Measurements from ENCODE around the gene PPM1N. TPM values are rescaled to one million over a fixed set of nuclear protein-coding genes. Genes with fewer than 3 reads are reported as not detected.

The PPM1N gene
- total RNA-seq, 1 experiment from 2014 or later = 5.2 TPM

DNA sequence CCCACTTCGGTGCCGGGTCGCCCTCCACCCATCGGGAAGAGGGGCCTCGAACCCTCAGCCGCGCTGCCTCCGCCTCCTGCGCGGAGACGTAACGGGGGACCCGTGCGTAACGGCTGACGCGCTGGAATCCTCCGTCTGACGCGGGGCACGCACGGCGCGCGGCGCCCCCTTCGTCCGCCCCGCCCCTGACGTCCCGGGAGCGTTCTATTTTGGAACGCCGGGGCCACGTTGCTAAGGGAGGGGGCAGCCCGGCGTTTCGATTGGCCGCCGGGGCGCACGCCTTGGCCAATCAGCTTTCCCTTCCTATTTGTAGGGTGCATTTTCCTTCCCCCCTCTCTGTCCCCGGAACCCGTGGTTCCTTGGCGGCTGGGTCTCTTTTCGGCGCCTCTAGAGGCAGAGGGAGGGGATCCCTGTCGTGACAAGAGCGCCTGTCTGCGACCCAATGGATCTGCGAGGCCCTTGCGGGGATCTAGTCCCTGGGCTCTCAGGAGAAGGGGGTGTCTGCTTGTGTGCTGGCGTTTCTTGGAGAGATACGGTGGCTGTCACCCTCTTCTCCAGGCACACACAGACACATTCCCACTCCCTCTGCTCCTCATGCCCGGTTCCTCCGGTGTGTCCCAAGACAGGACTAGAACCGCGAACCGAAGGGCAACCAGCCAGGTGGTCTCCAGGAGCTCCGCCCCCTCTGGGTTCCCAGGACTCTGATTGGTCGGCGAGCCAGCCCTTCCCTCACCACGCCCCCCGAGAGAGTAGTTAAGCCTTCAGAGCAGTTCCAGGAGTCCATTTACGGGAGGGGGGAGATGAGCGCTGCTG, 28.9 kb upstream of the PPM1N start:
- Histone ChIP-seq H3K4me1 (ENCODE audit: control insufficient read depth in 1 of 2, insufficient read depth in 2 of 2, low read length in 2 of 2) (peaks cover 4 to 43% of the 10 kb centered on the region in 2 experiments), H3K36me3 (ENCODE audit: control insufficient read depth in 1 of 2, insufficient read depth in 2 of 2, low read length in 2 of 2) (no peaks in the 10 kb centered on the region; a peak in 1 of 4 replicates), H3K27me3 (ENCODE audit: insufficient read depth, low read length) (no peaks in the 10 kb centered on the region), H2AFZ (ENCODE audit: low read depth, low read length, poor library complexity, severe bottlenecking) (no peak overlapping the region), H3K4me3 (replicated peaks in 1 of 2; ENCODE audit: low read depth in 1 of 2, low read length in 2 of 2) (peak overlapping the region; percentile 74 to 97), H3K4me2 (ENCODE audit: low read length) (peak overlapping the region; percentile 100), H3K79me2 (ENCODE audit: insufficient read depth, low read length) (peaks cover 23% of the 10 kb centered on the region; the same call in 1 of the 2 replicates), H3K9ac (ENCODE audit: low read length) (peak overlapping the region; percentile 99), H4K20me1 (ENCODE audit: insufficient read depth) (no peaks in the 10 kb centered on the region; the same call in 1 of the 2 replicates), H3K9me3 (ENCODE audit: control insufficient read depth in 1 of 2, insufficient read depth in 1 of 2, low read depth in 1 of 2, low read length in 2 of 2) (no peaks in the 10 kb centered on the region), H3K9me2 (ENCODE audit: insufficient read depth) (no peaks in the 10 kb centered on the region), H3K27ac (ENCODE audit: low read depth, low read length) (peak overlapping the region; percentile 78)
- ChIA-PET RAD21 (ENCODE audit: low non-redundant PET in 1 of 2, low total read pairs in 2 of 2, uncharacterized antibody in 2 of 2, unreplicated experiment in 2 of 2) (interaction anchor here (1.2 to 1.7 kb wide), 2 partner anchors 9 to 10 kb away, joined by 4 to 8 read pairs; no protein-coding TSS in a partner anchor), CTCF (interaction anchor here (0.9 to 4.7 kb wide), 6 partner anchors 10 to 41 kb away, joined by 3 to 56 read pairs (median 8); no protein-coding TSS in a partner anchor), POLR2A (interaction anchor here (0.8 to 5.4 kb wide), 10 partner anchors 9 to 176 kb away, joined by 3 to 72 read pairs (median 12); no protein-coding TSS in a partner anchor)
- peak; percentile 80 for ATAC-seq
- intact Hi-C loops (cut with micrococcal nuclease) = no loop called here
- no TSS peak for BruUV-seq (replicated peaks)
- peak; percentile 96 for TF ChIP-seq SIN3A (IDR thresholded peaks at IDR 0.05; ENCODE audit: low read depth)
- TF ChIP-seq, protein P1, sequence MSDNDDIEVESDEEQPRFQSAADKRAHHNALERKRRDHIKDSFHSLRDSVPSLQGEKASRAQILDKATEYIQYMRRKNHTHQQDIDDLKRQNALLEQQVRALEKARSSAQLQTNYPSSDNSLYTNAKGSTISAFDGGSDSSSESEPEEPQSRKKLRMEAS (IDR thresholded peaks at IDR 0.05) = peak; percentile 89
- TF ChIP-seq CBX3 (IDR thresholded peaks at IDR 0.05; ENCODE audit: low read depth) = no peak
- no peak for TF ChIP-seq POLR2A (IDR thresholded peaks at IDR 0.05; ENCODE audit: borderline replicate concordance, extremely low read depth, insufficient read depth, insufficient read length)
- TF ChIP-seq EZH2 (IDR thresholded peaks at IDR 0.05) = no peak
- no peak for TF ChIP-seq YY1 (IDR thresholded peaks at IDR 0.05; ENCODE audit: extremely low read depth, insufficient replicate concordance, low read depth, low read length)
- TF ChIP-seq SRF (IDR thresholded peaks at IDR 0.05; ENCODE audit: low read depth) = peak; percentile 39; the same call in 1 of the 2 replicates
- TF ChIP-seq, protein P2, sequence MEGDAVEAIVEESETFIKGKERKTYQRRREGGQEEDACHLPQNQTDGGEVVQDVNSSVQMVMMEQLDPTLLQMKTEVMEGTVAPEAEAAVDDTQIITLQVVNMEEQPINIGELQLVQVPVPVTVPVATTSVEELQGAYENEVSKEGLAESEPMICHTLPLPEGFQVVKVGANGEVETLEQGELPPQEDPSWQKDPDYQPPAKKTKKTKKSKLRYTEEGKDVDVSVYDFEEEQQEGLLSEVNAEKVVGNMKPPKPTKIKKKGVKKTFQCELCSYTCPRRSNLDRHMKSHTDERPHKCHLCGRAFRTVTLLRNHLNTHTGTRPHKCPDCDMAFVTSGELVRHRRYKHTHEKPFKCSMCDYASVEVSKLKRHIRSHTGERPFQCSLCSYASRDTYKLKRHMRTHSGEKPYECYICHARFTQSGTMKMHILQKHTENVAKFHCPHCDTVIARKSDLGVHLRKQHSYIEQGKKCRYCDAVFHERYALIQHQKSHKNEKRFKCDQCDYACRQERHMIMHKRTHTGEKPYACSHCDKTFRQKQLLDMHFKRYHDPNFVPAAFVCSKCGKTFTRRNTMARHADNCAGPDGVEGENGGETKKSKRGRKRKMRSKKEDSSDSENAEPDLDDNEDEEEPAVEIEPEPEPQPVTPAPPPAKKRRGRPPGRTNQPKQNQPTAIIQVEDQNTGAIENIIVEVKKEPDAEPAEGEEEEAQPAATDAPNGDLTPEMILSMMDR (IDR thresholded peaks at IDR 0.05 in 2 of 3, conservative IDR thresholded peaks at IDR 0.05 in 1 of 3; ENCODE audit: borderline replicate concordance in 1 of 3, insufficient read depth in 1 of 3, low read depth in 2 of 3, low read length in 2 of 3) = no peak
- TF ChIP-seq, protein P3, sequence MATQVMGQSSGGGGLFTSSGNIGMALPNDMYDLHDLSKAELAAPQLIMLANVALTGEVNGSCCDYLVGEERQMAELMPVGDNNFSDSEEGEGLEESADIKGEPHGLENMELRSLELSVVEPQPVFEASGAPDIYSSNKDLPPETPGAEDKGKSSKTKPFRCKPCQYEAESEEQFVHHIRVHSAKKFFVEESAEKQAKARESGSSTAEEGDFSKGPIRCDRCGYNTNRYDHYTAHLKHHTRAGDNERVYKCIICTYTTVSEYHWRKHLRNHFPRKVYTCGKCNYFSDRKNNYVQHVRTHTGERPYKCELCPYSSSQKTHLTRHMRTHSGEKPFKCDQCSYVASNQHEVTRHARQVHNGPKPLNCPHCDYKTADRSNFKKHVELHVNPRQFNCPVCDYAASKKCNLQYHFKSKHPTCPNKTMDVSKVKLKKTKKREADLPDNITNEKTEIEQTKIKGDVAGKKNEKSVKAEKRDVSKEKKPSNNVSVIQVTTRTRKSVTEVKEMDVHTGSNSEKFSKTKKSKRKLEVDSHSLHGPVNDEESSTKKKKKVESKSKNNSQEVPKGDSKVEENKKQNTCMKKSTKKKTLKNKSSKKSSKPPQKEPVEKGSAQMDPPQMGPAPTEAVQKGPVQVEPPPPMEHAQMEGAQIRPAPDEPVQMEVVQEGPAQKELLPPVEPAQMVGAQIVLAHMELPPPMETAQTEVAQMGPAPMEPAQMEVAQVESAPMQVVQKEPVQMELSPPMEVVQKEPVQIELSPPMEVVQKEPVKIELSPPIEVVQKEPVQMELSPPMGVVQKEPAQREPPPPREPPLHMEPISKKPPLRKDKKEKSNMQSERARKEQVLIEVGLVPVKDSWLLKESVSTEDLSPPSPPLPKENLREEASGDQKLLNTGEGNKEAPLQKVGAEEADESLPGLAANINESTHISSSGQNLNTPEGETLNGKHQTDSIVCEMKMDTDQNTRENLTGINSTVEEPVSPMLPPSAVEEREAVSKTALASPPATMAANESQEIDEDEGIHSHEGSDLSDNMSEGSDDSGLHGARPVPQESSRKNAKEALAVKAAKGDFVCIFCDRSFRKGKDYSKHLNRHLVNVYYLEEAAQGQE (IDR thresholded peaks at IDR 0.05; ENCODE audit: low read depth) = no peak
- TF ChIP-seq POLR2AphosphoS5 (IDR thresholded peaks at IDR 0.05; ENCODE audit: low read depth, low read length) = peak; percentile 74
- TF ChIP-seq SP1 (IDR thresholded peaks at IDR 0.05; ENCODE audit: low read depth) = peak; percentile 90
- no peak for TF ChIP-seq TCF7L2 (IDR thresholded peaks at IDR 0.05; ENCODE audit: borderline replicate concordance, extremely low read depth, insufficient read depth, insufficient read length)
- no peak for TF ChIP-seq EGR1 (IDR thresholded peaks at IDR 0.05; ENCODE audit: low read depth)
- peak; percentile 76 for DNase-seq (ENCODE audit: low read depth, low spot score)
